Effector CD8-positive, alpha-beta T cell (primary cell): ENCODE data around the gene PIGU.

Source experiments
- DNase-seq: peaks from one replicate; lab custom pipeline; 2025; lab: John Stamatoyannopoulos, UW

Gene PIGU

GRCh38 chr20:34512266-34512954 lies 164.5 kb downstream of the PIGU start:
- no peak for DNase-seq

GRCh38 chr20:34511891-34512265 lies 165.0 kb downstream of the PIGU start:
- no peak for DNase-seq

GRCh38 chr20:34510575-34510974 lies 166.3 kb downstream of the PIGU start:
- no peak for DNase-seq
